ENCODE measurements around the gene ACOXL.
A peak's percentile ranks its signal among the peaks of the same experiment; 100 is the strongest.

Gene ACOXL

DNA sequence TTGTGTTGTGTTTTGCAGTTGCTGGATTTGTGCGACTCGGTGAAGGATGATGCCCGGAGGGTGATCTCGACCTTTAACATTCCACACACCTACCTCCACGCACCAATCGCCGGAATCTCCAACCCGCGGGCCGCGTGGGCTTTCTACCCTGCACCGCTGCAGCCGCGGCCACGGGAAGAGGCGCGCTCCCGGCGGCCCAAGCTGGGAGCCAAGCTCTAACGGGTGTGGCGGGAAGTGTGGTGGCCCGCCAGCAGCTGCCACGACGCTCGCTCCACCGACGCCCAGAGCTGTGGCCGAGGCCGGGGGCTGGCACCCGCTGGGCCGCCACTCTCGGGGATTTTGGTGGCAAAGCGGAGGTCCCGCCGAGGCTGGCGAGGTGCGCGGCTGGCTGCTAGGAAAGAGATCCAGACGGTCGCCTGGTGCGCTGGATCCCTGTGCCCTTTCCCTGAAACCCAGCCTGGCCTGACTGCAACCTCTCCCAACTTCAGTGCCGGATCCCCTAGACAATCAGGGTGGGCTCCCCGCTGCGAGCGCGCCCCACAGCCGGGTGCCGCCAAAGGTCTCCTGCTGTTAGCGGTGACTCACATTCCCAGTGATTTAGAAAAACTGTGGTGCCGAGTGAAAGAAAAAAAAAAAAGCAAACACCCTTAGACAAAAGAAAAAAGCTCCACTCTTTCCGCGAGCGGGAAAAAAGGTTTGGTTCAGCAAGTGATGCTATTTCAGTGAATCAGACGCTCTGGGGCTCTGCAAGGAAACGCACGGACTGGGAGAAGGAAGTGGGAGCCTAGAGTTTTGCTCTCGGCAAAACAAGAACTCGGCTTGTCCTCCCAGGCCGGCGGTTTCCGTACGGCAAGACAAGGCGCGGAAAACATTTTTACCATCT lies 385.5 kb downstream of the ACOXL start:
- DNase-seq (ENCODE audit: low read depth) = no peak

DNA sequence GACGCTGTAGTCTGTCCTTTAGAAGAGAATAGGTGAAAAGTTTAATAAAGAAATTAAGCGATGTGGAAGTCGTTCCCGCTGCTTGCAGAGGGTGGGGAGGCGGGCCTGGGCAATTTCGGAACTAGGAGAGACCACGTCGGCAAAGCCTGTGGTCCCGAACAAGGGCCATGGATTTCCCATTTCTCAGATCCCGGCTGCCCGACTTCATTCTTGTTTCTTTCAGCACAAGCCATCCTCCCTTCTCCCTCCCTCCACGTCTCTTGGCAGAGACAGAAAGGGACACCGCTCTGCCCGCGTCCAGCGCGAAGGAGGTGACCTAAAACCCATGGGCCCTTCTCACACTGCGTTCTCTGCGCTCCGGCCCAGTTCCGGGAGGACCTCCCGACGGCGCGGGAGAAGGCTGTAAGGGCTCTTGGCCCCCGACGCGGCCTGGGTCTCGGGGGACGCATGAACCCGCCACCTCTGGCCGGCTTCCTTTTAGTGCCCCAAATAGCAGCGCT lies 386.2 kb downstream of the ACOXL start:
- no peak for DNase-seq (ENCODE audit: low read depth)

- no peak for DNase-seq (ENCODE audit: low read depth)
Measured at GRCh38 chr2:111118981-111119821, 386.8 kb downstream of the ACOXL start.

DNA sequence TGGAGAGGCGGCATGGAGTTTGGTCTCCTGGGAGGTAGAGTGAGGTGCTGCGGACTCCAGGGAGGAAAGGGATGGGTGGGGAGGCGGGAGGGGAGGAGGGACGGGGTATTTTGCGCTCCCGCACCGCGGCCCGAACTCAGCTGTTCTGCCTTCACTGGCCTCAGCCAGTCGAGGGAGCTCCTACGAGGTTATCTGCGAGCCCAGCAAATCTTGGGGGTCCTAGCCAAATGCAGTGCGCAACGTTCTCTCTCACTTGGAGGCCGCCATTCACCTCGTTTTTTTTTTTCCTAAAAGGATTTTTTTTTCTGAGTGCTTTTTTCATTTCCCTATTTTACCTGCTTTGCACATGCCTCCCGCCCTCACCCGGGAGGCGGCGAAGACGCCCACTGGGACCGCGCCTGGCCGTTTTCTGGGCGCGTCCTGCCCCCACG lies 387.5 kb downstream of the ACOXL start:
- DNase-seq (ENCODE audit: low read depth) = no peak

DNA sequence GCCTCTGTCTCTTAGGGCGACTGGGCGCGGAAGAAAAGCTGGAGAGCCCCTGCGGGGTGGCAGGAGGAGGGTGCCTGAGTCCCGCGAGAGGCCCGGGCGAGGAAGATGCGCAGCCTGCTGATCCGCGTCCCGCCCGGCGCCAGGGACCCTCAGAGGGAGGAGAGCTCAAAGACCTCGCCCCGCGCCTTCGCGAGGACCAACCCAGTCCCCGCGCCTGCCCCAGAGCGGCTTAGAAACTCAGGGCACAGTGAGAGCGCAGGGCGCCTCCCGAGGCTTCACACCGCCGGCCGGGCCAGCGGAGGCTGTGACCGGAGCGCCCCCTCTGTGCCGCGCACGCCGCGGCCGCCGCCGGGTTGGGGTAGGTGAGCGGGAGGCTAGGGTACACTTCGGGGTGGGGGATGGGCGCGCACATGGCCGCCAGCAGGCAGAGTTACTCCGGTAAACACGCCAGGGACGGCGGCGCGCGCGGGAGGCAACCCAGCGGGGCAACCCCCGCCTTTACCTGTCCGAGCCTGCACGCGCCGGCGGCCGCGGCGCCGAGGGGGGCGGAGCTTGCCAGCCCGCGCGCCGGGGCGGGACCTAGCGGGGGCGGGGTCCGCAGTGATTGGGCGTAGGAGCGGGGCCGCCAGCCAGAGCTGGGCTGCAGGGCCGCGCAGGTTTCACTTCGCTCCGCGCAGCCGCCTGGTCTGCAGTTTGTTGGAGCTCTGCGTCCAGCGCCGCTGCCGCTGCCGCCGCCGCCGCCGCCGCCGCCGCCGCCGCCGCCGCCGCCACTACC lies 388.1 kb downstream of the ACOXL start, which contains the start of gene BCL2L11:
Gene BCL2L11, plus strand, starts transcription at position 662 of the 775 bp plus-strand sequence. CDS start 2,832 bp downstream, outside the sequence.
- DNase-seq (ENCODE audit: low read depth) = no peak

DNA sequence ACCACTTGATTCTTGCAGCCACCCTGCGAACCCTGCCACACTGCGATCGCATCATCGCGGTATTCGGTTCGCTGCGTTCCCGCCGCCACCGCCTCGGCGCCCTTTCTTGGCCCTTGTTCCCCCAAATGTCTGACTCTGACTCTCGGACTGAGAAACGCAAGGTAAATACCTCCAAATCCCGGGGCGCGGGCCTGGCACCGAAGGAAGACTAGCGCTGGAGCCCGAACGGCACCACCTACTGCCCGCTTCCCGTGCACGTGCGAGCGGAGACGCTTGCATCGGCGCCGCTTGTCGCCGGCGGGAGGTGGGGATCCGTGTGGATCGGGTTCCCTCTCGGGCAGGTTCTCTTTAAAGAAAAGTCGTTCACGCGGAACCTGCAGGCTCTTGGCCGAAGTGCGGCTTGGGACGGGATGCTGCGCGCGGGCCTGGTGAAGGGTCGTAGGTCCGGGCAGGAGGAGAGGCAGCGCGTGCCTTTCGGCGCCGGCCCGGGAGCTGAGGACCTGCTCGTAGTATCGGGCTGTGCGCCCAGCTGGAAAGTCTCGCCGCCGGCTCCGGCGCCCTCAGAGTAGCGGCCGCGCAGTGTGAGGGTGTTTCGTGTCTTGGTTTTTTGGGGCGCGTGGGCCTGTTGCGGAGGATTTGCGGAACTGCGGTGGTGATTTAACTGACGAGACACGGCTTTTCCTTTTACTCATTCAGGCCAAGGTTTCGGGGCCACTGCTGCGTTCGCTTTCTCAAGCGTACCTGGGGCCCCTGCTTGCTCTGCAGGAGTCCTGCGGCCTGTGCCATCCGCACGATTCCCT lies 388.9 kb downstream of the ACOXL start:
- DNase-seq (ENCODE audit: low read depth) = no peak

GRCh38 chr2:111121828-111122630 lies 389.7 kb downstream of the ACOXL start:
- peak; percentile 37 for DNase-seq (ENCODE audit: low read depth)

DNA sequence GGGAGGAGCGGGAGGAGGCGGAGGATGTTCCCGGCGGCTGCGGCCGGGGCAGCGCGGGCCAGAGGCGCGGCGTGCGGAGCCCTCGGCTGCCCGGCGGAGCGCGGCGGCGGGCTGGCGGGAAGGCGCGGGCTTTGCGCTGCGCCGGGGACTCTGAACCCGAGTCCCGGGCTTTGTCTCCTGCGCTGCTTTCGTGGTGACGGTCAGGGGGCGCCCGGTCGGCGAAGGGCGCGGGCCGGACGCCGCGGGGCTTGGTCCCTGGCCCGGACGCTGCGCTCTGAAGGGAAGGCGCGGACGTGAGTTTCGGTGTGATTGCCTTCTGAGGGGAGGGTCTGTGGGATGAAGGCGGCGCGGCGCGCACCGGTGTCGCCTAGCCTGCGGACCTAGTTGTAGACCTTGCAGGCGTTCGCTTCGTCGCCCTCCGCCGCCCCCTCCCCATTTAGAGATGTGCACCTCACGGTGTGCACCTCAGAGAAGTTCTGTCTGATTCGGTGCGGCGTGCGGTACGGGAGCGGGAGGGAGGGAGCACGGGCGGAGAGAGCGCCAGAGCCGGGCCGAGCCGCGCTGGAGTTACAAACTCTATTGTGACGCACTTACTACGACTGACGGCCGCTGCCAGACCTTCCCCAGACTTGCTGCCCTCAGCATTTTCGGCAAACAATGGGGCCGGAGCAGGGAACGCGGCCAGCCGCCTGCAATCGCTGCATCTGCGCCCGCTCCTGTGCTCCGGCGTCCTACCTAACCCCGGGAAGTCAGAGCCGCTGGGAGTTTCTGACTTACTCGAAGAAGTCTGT lies 390.5 kb downstream of the ACOXL start:
- no peak for DNase-seq (ENCODE audit: low read depth)

DNA sequence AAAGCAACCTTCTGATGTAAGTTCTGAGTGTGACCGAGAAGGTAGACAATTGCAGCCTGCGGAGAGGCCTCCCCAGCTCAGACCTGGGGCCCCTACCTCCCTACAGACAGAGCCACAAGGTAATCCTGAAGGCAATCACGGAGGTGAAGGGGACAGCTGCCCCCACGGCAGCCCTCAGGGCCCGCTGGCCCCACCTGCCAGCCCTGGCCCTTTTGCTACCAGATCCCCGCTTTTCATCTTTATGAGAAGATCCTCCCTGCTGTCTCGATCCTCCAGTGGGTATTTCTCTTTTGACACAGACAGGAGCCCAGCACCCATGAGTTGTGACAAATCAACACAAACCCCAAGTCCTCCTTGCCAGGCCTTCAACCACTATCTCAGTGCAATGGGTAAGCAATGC lies 391.4 kb downstream of the ACOXL start:
- DNase-seq (ENCODE audit: low read depth) = no peak

- DNase-seq (ENCODE audit: low read depth) = no peak
Measured at GRCh38 chr2:111126581-111126980, 394.2 kb downstream of the ACOXL start.

DNA sequence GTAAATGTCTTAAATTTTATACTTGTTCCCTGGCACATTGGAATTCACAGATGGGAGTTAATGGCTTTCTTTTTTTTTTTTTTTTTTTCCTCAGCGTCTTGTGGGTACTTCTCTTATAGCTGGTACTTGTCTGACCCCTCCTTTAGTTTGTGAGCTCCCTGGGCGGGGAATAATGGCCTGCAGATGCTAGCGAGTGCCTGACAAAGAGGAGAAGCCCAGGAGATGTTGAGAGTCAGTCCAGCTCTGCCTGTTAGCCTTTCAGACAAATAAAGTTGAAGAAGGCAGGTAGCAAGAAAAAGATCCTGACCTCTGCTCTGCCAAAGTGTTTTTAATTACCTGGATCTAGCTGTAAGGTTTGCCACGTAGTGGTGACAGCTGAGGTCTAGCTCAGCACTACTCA lies 395.0 kb downstream of the ACOXL start:
- no peak for DNase-seq (ENCODE audit: low read depth)

GRCh38 chr2:111128096-111128495 lies 395.7 kb downstream of the ACOXL start:
- no peak for DNase-seq (ENCODE audit: low read depth)

DNA sequence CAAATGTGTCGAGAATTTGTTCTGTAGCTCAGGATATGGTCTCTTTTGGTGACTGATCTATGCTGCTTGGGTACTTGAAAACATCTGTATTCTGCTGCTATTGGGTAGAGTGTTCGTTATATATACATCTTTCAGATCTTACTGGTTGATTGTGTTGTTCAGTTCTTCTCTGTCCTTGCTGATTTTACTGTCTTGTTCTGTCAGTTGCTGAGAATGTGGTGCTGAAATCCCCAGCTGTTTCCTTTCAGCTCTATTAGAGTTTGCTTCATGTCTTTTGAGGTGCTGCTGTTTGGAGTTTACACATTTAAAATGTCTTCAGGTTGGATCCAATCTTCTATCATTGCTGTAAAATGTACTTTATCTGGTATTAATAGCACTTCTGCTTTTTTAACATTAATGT lies 401.2 kb downstream of the ACOXL start:
- DNase-seq (ENCODE audit: low read depth) = no peak

- DNase-seq (ENCODE audit: low read depth) = no peak
Measured at GRCh38 chr2:111134055-111134454, 401.7 kb downstream of the ACOXL start.

DNA sequence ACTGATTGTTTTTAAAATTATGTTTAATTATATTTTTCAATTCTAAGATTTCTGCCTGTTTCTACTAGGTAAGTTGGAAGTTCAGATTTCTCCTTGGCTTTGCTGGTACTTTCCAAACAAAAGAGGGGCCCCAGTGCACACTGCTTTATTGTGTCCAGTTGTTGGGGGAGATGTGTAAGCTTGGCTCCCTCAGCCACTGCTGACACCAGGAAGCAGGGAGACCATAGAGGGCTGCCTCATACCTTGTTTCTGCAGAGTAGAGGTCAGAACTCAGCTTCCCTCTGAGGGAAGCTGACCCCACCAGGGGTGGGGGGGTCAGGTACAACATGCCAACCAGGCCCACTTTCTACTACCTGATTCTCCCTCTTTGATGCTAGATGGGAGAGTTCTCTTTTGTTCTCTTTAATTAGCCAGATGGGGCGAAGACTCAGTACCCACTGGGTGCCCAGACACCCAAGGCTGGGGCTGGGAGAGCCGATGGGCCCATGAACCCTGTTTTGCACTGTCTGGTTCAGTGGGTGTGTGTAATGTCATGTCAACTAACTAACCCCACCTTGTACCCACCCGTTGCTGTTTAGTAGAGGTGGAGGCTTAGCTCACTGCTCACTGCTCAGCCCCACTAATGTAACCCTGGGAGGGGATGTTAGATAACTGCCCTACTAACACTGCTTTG lies 403.0 kb downstream of the ACOXL start:
- no peak for DNase-seq (ENCODE audit: low read depth)

- no peak for DNase-seq (ENCODE audit: low read depth)
Measured at GRCh38 chr2:111135910-111136297, 403.5 kb downstream of the ACOXL start.

GRCh38 chr2:111138839-111139238 lies 406.5 kb downstream of the ACOXL start:
- DNase-seq (ENCODE audit: low read depth) = no peak

DNA sequence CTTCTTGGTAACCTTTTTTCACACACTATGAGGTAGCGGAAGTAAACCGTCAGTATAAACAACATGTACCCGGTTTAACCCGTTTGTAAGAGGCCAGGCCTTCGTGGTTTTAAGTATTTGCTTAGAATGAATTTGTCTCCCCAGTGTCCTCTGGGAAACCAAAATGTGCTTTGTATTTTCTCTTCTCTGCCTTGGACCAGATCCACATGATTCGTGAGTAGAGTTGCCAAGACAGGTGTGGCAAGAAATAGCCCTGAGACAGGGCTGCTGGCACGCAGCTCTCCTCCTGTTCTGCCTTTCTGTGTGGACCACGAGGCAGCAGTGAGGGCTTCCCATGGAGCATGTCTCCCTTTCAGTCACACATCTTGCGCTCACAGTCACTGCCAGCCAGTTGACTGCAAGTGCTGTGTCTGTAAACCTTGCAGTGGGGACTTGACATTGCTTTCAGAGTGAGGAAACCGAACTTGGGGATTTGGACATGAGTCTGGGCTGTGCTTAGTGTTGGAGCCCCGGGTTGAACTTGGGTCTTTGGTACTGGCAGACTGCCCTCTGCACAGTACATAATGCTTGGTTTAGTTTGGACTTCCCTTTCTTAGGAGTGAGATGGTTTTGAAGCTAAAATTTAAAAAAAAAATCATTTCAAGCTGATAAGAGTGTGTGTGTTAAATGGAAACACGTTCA lies 407.4 kb downstream of the ACOXL start:
- DNase-seq (ENCODE audit: low read depth) = no peak
